K562 (cell line): Measurements from ENCODE around the gene FRMD4B. TPM values are rescaled to one million over a fixed set of nuclear protein-coding genes. Genes with fewer than 3 reads are reported as not detected.

Source experiments
- ATAC-seq: fragments of 200-7000 bp; cut with Tn5 transposase; 3 replicates; pipeline ENCODE4 v1.9.1; 2020; ENCODE audit warnings: moderate library complexity
- BruUV-seq: library from RNA; stranded (reverse); fragments of 400-500 nt; replicated peaks from 2 replicates; lab custom pipeline; 2021; lab: Mats Ljungman, UMichigan
- CTCF ChIA-PET: fragments of 300-600 bp; formaldehyde crosslinking; extraction: SDS; loops from one replicate; lab custom pipeline; 2021; ENCODE audit warnings: low intra/inter-chr PET ratio; lab: Yijun Ruan, JAX
- POLR2A ChIA-PET: fragments of 300-600, 350-650 bp; sonication (Branson Sonifier 250); formaldehyde crosslinking; extraction: SDS; loops from one replicate; lab custom pipeline; 2021; ENCODE audit warnings: antibody characterized with exemption, inconsistent platforms; lab: Yijun Ruan, JAX
- DNase-seq, 4 experiments: peaks; one replicate each; pipeline versions ENCODE4 v3.0.0 to v3.0.0-alpha.2; 2011 to 2018; ENCODE audit warnings: low spot score in 3 of 4, mixed read lengths in 3 of 4; ENCODE audit errors: extremely low read depth in 1 of 4
- FAIRE-seq: peaks from 2 replicates; lab custom pipeline; 2011; peaks lifted over from hg19 to GRCh38; lab: Jason Lieb, UNC
- H2AFZ ChIP-seq: 2 replicates; pipeline ENCODE4 v1.6.0; 2011; ENCODE audit warnings: low read depth, low read length, control low read depth, inconsistent platforms
- H3K27ac ChIP-seq: fragments of 200-600 bp; 3 replicates; pipeline ENCODE4 v1.8.0; 2011; ENCODE audit warnings: low read depth, mild to moderate bottlenecking, control low read depth, inconsistent platforms, low read length, moderate library complexity, mixed read lengths; ENCODE audit errors: extremely low read depth
- H3K27me3 ChIP-seq, 2 experiments: fragments of 300-600 bp in 1 of 2; 2 replicates in 1 of 2; 3 replicates in 1 of 2; pipeline versions ENCODE4 v1.6.0 to v1.8.0; 2011; ENCODE audit warnings: inconsistent platforms in 2 of 2, low read length in 2 of 2, mild to moderate bottlenecking in 1 of 2, mixed read lengths in 1 of 2, moderate library complexity in 1 of 2; ENCODE audit not compliant: control insufficient read depth in 2 of 2, insufficient read depth in 2 of 2
- H3K36me3 ChIP-seq: fragments of 300-600 bp; 3 replicates; pipeline ENCODE4 v1.8.0; 2011; ENCODE audit warnings: mild to moderate bottlenecking, low read length, inconsistent platforms; ENCODE audit not compliant: control insufficient read depth, insufficient read depth
- H3K4me1 ChIP-seq, 2 experiments: fragments of 200-600 bp in 1 of 2; replicated peaks in 1 of 2; 2 replicates in 1 of 2; 3 replicates in 1 of 2; pipeline versions ENCODE4 v1.5.1 to v1.8.0; 2011; ENCODE audit warnings: inconsistent platforms in 2 of 2, low read length in 2 of 2, mild to moderate bottlenecking in 1 of 2, mixed read lengths in 1 of 2, moderate library complexity in 1 of 2; ENCODE audit not compliant: control insufficient read depth in 2 of 2, insufficient read depth in 2 of 2
- H3K4me2 ChIP-seq: 2 replicates; pipeline ENCODE4 v1.6.1; 2011; ENCODE audit warnings: low read length, control low read depth, inconsistent platforms, mixed read lengths; ENCODE audit not compliant: insufficient read depth
- H3K4me3 ChIP-seq: fragments of 200-600 bp; sonication (generic), shearing (Covaris generic); 2 replicates; pipeline ENCODE4 v1.5.1; 2016; ENCODE audit warnings: control low read depth, inconsistent platforms
- H3K79me2 ChIP-seq: fragments of 200-600 bp; 3 replicates; pipeline ENCODE4 v1.8.0; 2011; ENCODE audit warnings: low read length, inconsistent platforms; ENCODE audit not compliant: control insufficient read depth, insufficient read depth
- H3K9ac ChIP-seq, 2 experiments: 2 replicates each; pipeline versions ENCODE4 v1.6.0 to v1.6.1; 2011; ENCODE audit warnings: low read depth in 2 of 2, low read length in 2 of 2, control low read depth in 1 of 2, inconsistent platforms in 1 of 2, mild to moderate bottlenecking in 1 of 2, mixed read lengths in 1 of 2; ENCODE audit not compliant: insufficient read depth in 1 of 2
- H3K9me1 ChIP-seq: one replicate; pipeline ENCODE4 v1.6.0; 2011; ENCODE audit warnings: inconsistent platforms, mild to moderate bottlenecking, low read length, moderate library complexity; ENCODE audit not compliant: control insufficient read depth, insufficient read depth
- H3K9me3 ChIP-seq: replicated peaks from 2 replicates; pipeline ENCODE4 v1.5.1; 2011; ENCODE audit warnings: low read depth, low read length, inconsistent platforms; ENCODE audit not compliant: control insufficient read depth, insufficient read depth
- H4K20me1 ChIP-seq: replicated peaks from 2 replicates; pipeline ENCODE4 v1.6.1; 2011; ENCODE audit warnings: low read length, inconsistent platforms, mixed read lengths; ENCODE audit not compliant: control insufficient read depth, insufficient read depth
- C11orf30 ChIP-seq: fragments of 450-650 bp; IDR thresholded peaks from 2 replicates; pipeline ENCODE4 v1.6.1; 2016; ENCODE audit warnings: low read depth, mild to moderate bottlenecking
- CBX3 ChIP-seq, 2 experiments: IDR thresholded peaks; 1 replicate in 1 of 2; 2 replicates in 1 of 2; pipeline ENCODE4 v1.6.1; 2012; ENCODE audit warnings: inconsistent platforms in 2 of 2, low read length in 2 of 2, borderline replicate concordance in 1 of 2, control low read depth in 1 of 2
- HOXB6 ChIP-seq: fragments of 250-450 bp; sonication (Bioruptor Pico); IDR thresholded peaks from 2 replicates; pipeline ENCODE4 v1.5.1; 2022; ENCODE audit warnings: mild to moderate bottlenecking, borderline replicate concordance
- KLF10 ChIP-seq: fragments of 250-450 bp; sonication (Bioruptor Pico); IDR thresholded peaks from 2 replicates; pipeline ENCODE4 v1.6.1; 2021; ENCODE audit warnings: matching md5 sums
- MBD2 ChIP-seq: sonication (generic); IDR thresholded peaks from 2 replicates; pipeline ENCODE4 v1.6.1; 2016; ENCODE audit warnings: low read depth, borderline replicate concordance
- NFYB ChIP-seq: IDR thresholded peaks from 2 replicates; pipeline ENCODE4 v1.6.1; 2011; ENCODE audit warnings: mild to moderate bottlenecking, moderate library complexity; ENCODE audit not compliant: insufficient read length; ENCODE audit errors: extremely low read depth
- NR1H2 ChIP-seq: sonication (generic); formaldehyde crosslinking; IDR thresholded peaks from 2 replicates; pipeline ENCODE4 v1.4.0; 2020; ENCODE audit warnings: mild to moderate bottlenecking, missing genetic modification reagents
- PHF21A ChIP-seq: fragments of 450-650 bp; IDR thresholded peaks from 2 replicates; pipeline ENCODE4 v1.6.1; 2017; ENCODE audit warnings: low read depth, borderline replicate concordance
- POLR3A ChIP-seq: IDR thresholded peaks from 2 replicates; pipeline ENCODE4 v1.6.1; 2011; ENCODE audit warnings: borderline replicate concordance, mild to moderate bottlenecking, moderate library complexity; ENCODE audit not compliant: insufficient read length, insufficient read depth; ENCODE audit errors: extremely low read depth
- RB1 ChIP-seq: fragments of 450-650 bp; IDR thresholded peaks from 2 replicates; pipeline ENCODE4 v1.6.1; 2017; ENCODE audit warnings: low read depth, mild to moderate bottlenecking
- TEAD1 ChIP-seq, 2 experiments: fragments of 450-650 bp in 1 of 2; sonication (generic) in 1 of 2; formaldehyde crosslinking; IDR thresholded peaks; 2 replicates each; pipeline versions ENCODE4 v1.4.0 to v1.8.0; 2020 to 2022; ENCODE audit warnings: mild to moderate bottlenecking in 2 of 2, missing genetic modification reagents in 1 of 2
- U2AF1 ChIP-seq: fragments of 200-400 bp; formaldehyde crosslinking; optimal IDR thresholded peaks from 2 replicates; pipeline ENCODE3; 2017; ENCODE audit warnings: mild to moderate bottlenecking, low read depth, low read length, moderate library complexity
- ZBED1 ChIP-seq: IDR thresholded peaks from 2 replicates; pipeline ENCODE4 v1.6.1; 2014
- ZNF134 ChIP-seq: fragments of 250-450 bp; sonication (Bioruptor Pico); conservative IDR thresholded peaks from 2 replicates; pipeline ENCODE4 v1.4.0; 2020
- ZNF212 ChIP-seq: fragments of 450-650 bp; formaldehyde crosslinking; IDR thresholded peaks from 2 replicates; pipeline ENCODE4 v1.4.0; 2020; ENCODE audit warnings: mild to moderate bottlenecking
- ZNF282 ChIP-seq: sonication (generic); formaldehyde crosslinking; IDR thresholded peaks from 2 replicates; pipeline ENCODE4 v1.8.1; 2023; ENCODE audit warnings: missing genetic modification reagents
- ZNF384 ChIP-seq: IDR thresholded peaks from 2 replicates; pipeline ENCODE4 v1.6.1; 2012; ENCODE audit warnings: low read depth, low read length, improper control_type of control experiment
- ZNF77 ChIP-seq: fragments of 250-450 bp; sonication (Bioruptor Pico); IDR thresholded peaks from 2 replicates; pipeline ENCODE4 v1.5.0; 2020
- WGBS: fragments of 100-300 bp; shearing (Covaris generic); methylation state at CpG from one replicate; pipeline ENCODE4 v1.1.6; 2016; ENCODE audit warnings: low coverage, mixed read lengths; ENCODE audit not compliant: insufficient coverage; ENCODE audit errors: missing lambda C conversion rate; 5-methylcytosine and 5-hydroxymethylcytosine counted together
- in situ Hi-C: fragments of 300-500 bp; cut with MboI; formaldehyde crosslinking; loops from 4 replicates; pipeline ENCODE4 v1.15.0; 2018; ENCODE audit warnings: inconsistent platforms, mixed read lengths
- intact Hi-C: fragments of 100-400 bp; cut with micrococcal nuclease; formaldehyde crosslinking; loops from 2 replicates; pipeline ENCODE4 v1.14.2; 2022
- polyA plus RNA-seq, 8 experiments: library from polyadenylated mRNA; depleted of rRNA in 4 of 8; stranded (reverse) in 5 of 8; unstranded in 3 of 8; fragments of >200 nt; fragmentation: Nextera tagmentation in 2 of 8; fragmentation: Illumina TruSeq in 1 of 8; extraction: Ambion mirVana in 2 of 8; extraction: Trizol in 1 of 8; gene quantifications; 2 replicates each; pipeline versions ENCODE4 v1.2.1 to v1.2.3, GENCODE V29; 2011 to 2014; ENCODE audit warnings: inconsistent platforms in 1 of 8, missing spikeins in 1 of 8
- total RNA-seq, 7 experiments: library from RNA; depleted of rRNA in 6 of 7; stranded (reverse); fragments of >200 nt in 6 of 7; fragmentation: Illumina TruSeq in 2 of 7; extraction: Trizol in 2 of 7; gene quantifications; 2 replicates each; pipeline versions ENCODE4 v1.2.1 to v1.2.3, GENCODE V29; 2011 to 2021; ENCODE audit warnings: low replicate concordance in 1 of 7
- TF ChIP-seq, protein P1 (sequence below): fragments of 250-450 bp; sonication (Bioruptor Pico); IDR thresholded peaks from 2 replicates; pipeline ENCODE4 v1.5.1; 2021; ENCODE audit warnings: mild to moderate bottlenecking
- TF ChIP-seq, protein P2 (sequence below): fragments of 250-450 bp; sonication (Bioruptor Pico); IDR thresholded peaks from 2 replicates; pipeline ENCODE4 v1.6.1; 2021; ENCODE audit warnings: mild to moderate bottlenecking

The FRMD4B gene
- total and polyA plus RNA-seq, 9 of the 15 experiments (the other 6 are each of a cell fraction or from before 2014, with no cell fraction given), result 0.03 to 0.09 (median 0.04) TPM; not detected in 3

DNA sequence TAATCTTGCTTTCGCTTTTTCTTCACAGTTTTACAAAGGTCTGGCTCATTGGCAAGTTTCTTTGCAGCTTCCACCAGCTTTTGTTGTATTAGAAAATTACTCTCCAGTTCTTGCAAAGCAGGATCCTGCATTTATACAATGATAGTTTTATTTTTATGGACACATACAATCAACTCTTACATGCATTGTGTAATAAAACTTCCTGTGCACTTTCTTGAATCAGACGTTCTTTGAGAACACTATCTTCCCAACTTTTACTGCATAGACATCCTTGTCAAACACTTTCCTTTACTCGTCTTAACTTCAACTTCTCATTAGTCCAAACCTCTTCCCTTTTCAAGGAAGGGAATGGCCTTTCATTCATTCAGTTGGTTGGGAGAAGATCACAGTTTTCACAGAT, 192.1 kb downstream of the FRMD4B start:
- Histone ChIP-seq H4K20me1 (no peaks in the 10 kb centered on the region), H3K9me3 (no peaks in the 10 kb centered on the region)
- no peak for TF ChIP-seq ZBED1
- TF ChIP-seq, protein P1, sequence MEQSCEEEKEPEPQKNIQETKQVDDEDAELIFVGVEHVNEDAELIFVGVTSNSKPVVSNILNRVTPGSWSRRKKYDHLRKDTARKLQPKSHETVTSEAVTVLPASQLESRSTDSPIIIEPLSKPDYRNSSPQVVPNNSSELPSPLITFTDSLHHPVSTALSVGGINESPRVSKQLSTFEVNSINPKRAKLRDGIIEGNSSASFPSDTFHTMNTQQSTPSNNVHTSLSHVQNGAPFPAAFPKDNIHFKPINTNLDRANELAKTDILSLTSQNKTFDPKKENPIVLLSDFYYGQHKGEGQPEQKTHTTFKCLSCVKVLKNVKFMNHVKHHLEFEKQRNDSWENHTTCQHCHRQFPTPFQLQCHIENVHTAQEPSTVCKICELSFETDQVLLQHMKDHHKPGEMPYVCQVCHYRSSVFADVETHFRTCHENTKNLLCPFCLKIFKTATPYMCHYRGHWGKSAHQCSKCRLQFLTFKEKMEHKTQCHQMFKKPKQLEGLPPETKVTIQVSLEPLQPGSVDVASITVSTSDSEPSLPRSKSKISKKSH (CRISPR knock-in tag), result no peak
- no peak for TF ChIP-seq TEAD1 (CRISPR knock-in tag; IDR thresholded peaks at IDR 0.05)
- no peak for TF ChIP-seq RB1
- no peak for TF ChIP-seq POLR3A
- no peak for TF ChIP-seq PHF21A
- no peak for TF ChIP-seq U2AF1
- TF ChIP-seq, protein P2, sequence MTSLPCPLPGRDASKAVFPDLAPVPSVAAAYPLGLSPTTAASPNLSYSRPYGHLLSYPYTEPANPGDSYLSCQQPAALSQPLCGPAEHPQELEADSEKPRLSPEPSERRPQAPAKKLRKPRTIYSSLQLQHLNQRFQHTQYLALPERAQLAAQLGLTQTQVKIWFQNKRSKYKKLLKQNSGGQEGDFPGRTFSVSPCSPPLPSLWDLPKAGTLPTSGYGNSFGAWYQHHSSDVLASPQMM (CRISPR knock-in tag), result no peak
- no peak for TF ChIP-seq ZNF282 (CRISPR knock-in tag)
- no peak for TF ChIP-seq ZNF212 (CRISPR knock-in tag)
- no peak for TF ChIP-seq CBX3 (IDR thresholded peaks at IDR 0.05; ENCODE audit: borderline replicate concordance in 1 of 2, low read length in 2 of 2)
- TF ChIP-seq HOXB6, result no peak
- no peak for TF ChIP-seq NR1H2 (CRISPR knock-in tag)
- TF ChIP-seq ZNF77 (CRISPR knock-in tag), result no peak
- no peak for TF ChIP-seq NFYB
- no peak for TF ChIP-seq ZNF134 (CRISPR knock-in tag)
- no peak for TF ChIP-seq MBD2
- TF ChIP-seq ZNF384, result no peak
- no peak for TF ChIP-seq C11orf30
- TF ChIP-seq KLF10 (CRISPR knock-in tag), result no peak

More for the DNA sequence above, 192.1 kb downstream of the FRMD4B start:
- WGBS, result 5% methylated on average over 2 of the region's 3 CpGs
- H3K27me3 ChIP-seq, result peaks cover 5% of the 10 kb centered on the region in 2 experiments; a peak in 4 of 5 replicates
- FAIRE-seq (no peak), DNase-seq (no peak), ATAC-seq (no peak)
- intact Hi-C loops (no loop called here), in situ Hi-C loops (no loop called here)
- ChIA-PET POLR2A (interaction anchor here (0.9 kb wide), 1 partner anchor 35 kb away, joined by 4 read pairs; no protein-coding TSS in a partner anchor), CTCF (no interaction called here)
- no peaks in the 10 kb centered on the region for H3K79me2 ChIP-seq
- H3K4me1 ChIP-seq, result no peaks in the 10 kb centered on the region
- no peak overlapping the region for H2AFZ ChIP-seq
- no peak overlapping the region for H3K4me3 ChIP-seq
- no peaks in the 10 kb centered on the region for H3K9me1 ChIP-seq
- no peak overlapping the region for H3K27ac ChIP-seq
- H3K9ac ChIP-seq, result no peak overlapping the region
- no peaks in the 10 kb centered on the region for H3K36me3 ChIP-seq
- no TSS peak for BruUV-seq
- H3K4me2 ChIP-seq, result no peak overlapping the region
